ENCODE results near the gene CAMKK2. TPM values are rescaled to one million over a fixed set of nuclear protein-coding genes. Genes with fewer than 3 reads are reported as not detected.
A peak's percentile ranks its signal among the peaks of the same experiment; 100 is the strongest.

CAMKK2 gene
- total RNA-seq, 4 donors from 2014 or later: 17.5 to 155 (median 47.7) TPM

- TF ChIP-seq POLR2A (IDR thresholded peaks at IDR 0.05) (no peak), CTCF (IDR thresholded peaks at IDR 0.05) (no peak), POLR2AphosphoS5 (IDR thresholded peaks at IDR 0.05) (no peak), EP300 (IDR thresholded peaks at IDR 0.05; ENCODE audit: low read depth) (no peak)
- intact Hi-C loops (cut with DNase I; ENCODE audit: low total_unique reads) (no loop called here), in situ Hi-C loops (cut with MboI; ENCODE audit: low pct_ligation_motif_present in 1 of 4, low pct_unique_long_range_greater_than_20kb in 1 of 4, low sequenced_read_pairs in 3 of 4) (no loop called here)
- Histone ChIP-seq H3K4me1 (peaks cover 0 to 38% (median 23%) of the 10 kb centered on the region in 4 donors), H3K4me3 (no peak overlapping the region), H3K36me3 (peaks cover 0 to 9% (median 0%) of the 10 kb centered on the region in 4 donors), H3K27me3 (no peaks in the 10 kb centered on the region), H3K9me3 (no peaks in the 10 kb centered on the region), H3K27ac (peak overlapping the region; percentile 58 to 79 (median 74))
- 64% methylated on average over 7 of the region's 7 CpGs; no CpG with 5 or more reads in 1 of the 2 donors for WGBS, 2 donors (ENCODE audit: low coverage in 1 of 2)
- no peak for DNase-seq
Observed at GRCh38 chr12:121238604-121239350, 57.7 kb downstream of the CAMKK2 start.

GRCh38 chr12:121238086-121238485 is 58.4 kb downstream of the CAMKK2 start:
- Histone ChIP-seq H3K27ac (peak overlapping the region in 1 of 4 donors; percentile 72), H3K9me3 (no peaks in the 10 kb centered on the region), H3K4me1 (peaks cover 0 to 38% (median 23%) of the 10 kb centered on the region in 4 donors), H3K4me3 (no peak overlapping the region), H3K36me3 (peaks cover 0 to 15% (median 1%) of the 10 kb centered on the region in 4 donors), H3K27me3 (no peaks in the 10 kb centered on the region)
- WGBS, 2 donors (ENCODE audit: low coverage in 1 of 2): 40 to 83% methylated on average over 1 to 4 of the region's 4 CpGs
- DNase-seq: no peak
- in situ Hi-C loops (cut with MboI; ENCODE audit: low pct_ligation_motif_present in 1 of 4, low pct_unique_long_range_greater_than_20kb in 1 of 4, low sequenced_read_pairs in 3 of 4) (no loop called here), intact Hi-C loops (cut with DNase I; ENCODE audit: low total_unique reads) (no loop called here)
- no peak for TF ChIP-seq EP300 (IDR thresholded peaks at IDR 0.05; ENCODE audit: low read depth)
- TF ChIP-seq POLR2AphosphoS5 (IDR thresholded peaks at IDR 0.05): no peak
- no peak for TF ChIP-seq POLR2A (IDR thresholded peaks at IDR 0.05)
- no peak for TF ChIP-seq CTCF (IDR thresholded peaks at IDR 0.05)

- DNase-seq: no peak
- Histone ChIP-seq H3K36me3 (peaks cover 0 to 21% (median 5%) of the 10 kb centered on the region in 4 donors), H3K27me3 (no peaks in the 10 kb centered on the region), H3K9me3 (no peaks in the 10 kb centered on the region), H3K4me1 (peaks cover 0 to 38% (median 23%) of the 10 kb centered on the region in 4 donors), H3K4me3 (no peak overlapping the region), H3K27ac (no peak overlapping the region)
- intact Hi-C loops (cut with DNase I; ENCODE audit: low total_unique reads) (no loop called here), in situ Hi-C loops (cut with MboI; ENCODE audit: low pct_ligation_motif_present in 1 of 4, low pct_unique_long_range_greater_than_20kb in 1 of 4, low sequenced_read_pairs in 3 of 4) (no loop called here)
- no peak for TF ChIP-seq CTCF (IDR thresholded peaks at IDR 0.05)
- TF ChIP-seq EP300 (IDR thresholded peaks at IDR 0.05; ENCODE audit: low read depth): no peak
- 69 to 90% methylated on average over 2 to 8 of the region's 8 CpGs for WGBS, 2 donors (ENCODE audit: low coverage in 1 of 2)
Observed at GRCh38 chr12:121237415-121237814, 59.1 kb downstream of the CAMKK2 start.

GRCh38 chr12:121236776-121237175 is 59.7 kb downstream of the CAMKK2 start:
- peaks cover 0 to 38% (median 23%) of the 10 kb centered on the region in 4 donors for H3K4me1 ChIP-seq
- H3K27ac ChIP-seq: no peak overlapping the region
- no peaks in the 10 kb centered on the region for H3K27me3 ChIP-seq
- H3K36me3 ChIP-seq: peaks cover 0 to 25% (median 6%) of the 10 kb centered on the region in 4 donors
- 84 to 100% methylated on average over 1 to 9 of the region's 9 CpGs for WGBS, 2 donors (ENCODE audit: low coverage in 1 of 2)
- no peaks in the 10 kb centered on the region for H3K9me3 ChIP-seq
- in situ Hi-C loops (cut with MboI; ENCODE audit: low pct_ligation_motif_present in 1 of 4, low pct_unique_long_range_greater_than_20kb in 1 of 4, low sequenced_read_pairs in 3 of 4) (no loop called here), intact Hi-C loops (cut with DNase I; ENCODE audit: low total_unique reads) (no loop called here)
- no peak overlapping the region for H3K4me3 ChIP-seq
- no peak for DNase-seq
- no peak for TF ChIP-seq EP300 (IDR thresholded peaks at IDR 0.05; ENCODE audit: low read depth)
- no peak for TF ChIP-seq POLR2AphosphoS5 (IDR thresholded peaks at IDR 0.05)
- TF ChIP-seq CTCF (IDR thresholded peaks at IDR 0.05): no peak
- TF ChIP-seq POLR2A (IDR thresholded peaks at IDR 0.05): no peak

Data from transverse colon (tissue), 4 donors.